ENCODE results near the gene TMEM139.

Gene TMEM139

GRCh38 chr7:143257501-143257900 lies 27.3 kb upstream of the TMEM139 start:
- DNase-seq = no peak
- H3K4me2 ChIP-seq (ENCODE audit: low read length, poor library complexity, severe bottlenecking) = no peak overlapping the region
- no peak overlapping the region for H2AK5ac ChIP-seq (ENCODE audit: low read length, severe bottlenecking)

GRCh38 chr7:143258831-143259230 lies 25.9 kb upstream of the TMEM139 start:
- 53% methylated on average over 2 of the region's 2 CpGs for WGBS
- Histone ChIP-seq H2BK5ac (ENCODE audit: low read depth, low read length, poor library complexity, severe bottlenecking) (no peak overlapping the region), H3K4me1 (ENCODE audit: control insufficient read depth, insufficient read depth, low read depth, low read length) (peaks cover under 1% of the 10 kb centered on the region)

More at GRCh38 chr7:143257501-143257900, 27.3 kb upstream of the TMEM139 start:
- H3K9me3 ChIP-seq (ENCODE audit: control insufficient read depth, low read length) = no peaks in the 10 kb centered on the region
- H3K14ac ChIP-seq (ENCODE audit: low read length in 2 of 2) = no peak overlapping the region
- H4K8ac ChIP-seq (ENCODE audit: low read length) = no peak overlapping the region
- H3K23ac ChIP-seq (ENCODE audit: low read length in 2 of 2) = no peak overlapping the region
- 88% methylated on average over 4 of the region's 5 CpGs for WGBS
- H3K79me1 ChIP-seq (replicated peaks; ENCODE audit: low read length, poor library complexity, severe bottlenecking) = no peaks in the 10 kb centered on the region
- no peak overlapping the region for H2BK12ac ChIP-seq (ENCODE audit: low read length in 2 of 2)
- H3K18ac ChIP-seq (ENCODE audit: low read depth in 1 of 2, low read length in 2 of 2) = no peak overlapping the region
- H2AFZ ChIP-seq (ENCODE audit: low read depth, low read length) = no peak overlapping the region
- H4K91ac ChIP-seq (ENCODE audit: low read length) = no peak overlapping the region
- H3K36me3 ChIP-seq (ENCODE audit: control insufficient read depth in 1 of 2, insufficient read depth in 2 of 2, low read depth in 1 of 2, low read length in 2 of 2) = no peaks in the 10 kb centered on the region
- H3K4me3 ChIP-seq (ENCODE audit: insufficient read depth in 1 of 2, low read depth in 1 of 2, low read length in 2 of 2) = no peak overlapping the region
- H2BK120ac ChIP-seq (ENCODE audit: low read depth, low read length) = no peak overlapping the region
- no peaks in the 10 kb centered on the region for H3K27me3 ChIP-seq (ENCODE audit: control insufficient read depth in 1 of 2, insufficient read depth in 1 of 2, low read length in 2 of 2)
- no peak overlapping the region for H3K27ac ChIP-seq (ENCODE audit: low read length, poor library complexity, severe bottlenecking)
- H2BK5ac ChIP-seq (ENCODE audit: low read depth, low read length, poor library complexity, severe bottlenecking) = no peak overlapping the region
- H3K4ac ChIP-seq (ENCODE audit: low read depth in 1 of 2, low read length in 2 of 2) = no peak overlapping the region
- H3K4me1 ChIP-seq (ENCODE audit: control insufficient read depth, insufficient read depth, low read depth, low read length) = no peaks in the 10 kb centered on the region
- no peak overlapping the region for H3K9ac ChIP-seq (ENCODE audit: low read length)
- H2BK15ac ChIP-seq (ENCODE audit: low read depth, poor library complexity, severe bottlenecking) = no peak overlapping the region

DNA sequence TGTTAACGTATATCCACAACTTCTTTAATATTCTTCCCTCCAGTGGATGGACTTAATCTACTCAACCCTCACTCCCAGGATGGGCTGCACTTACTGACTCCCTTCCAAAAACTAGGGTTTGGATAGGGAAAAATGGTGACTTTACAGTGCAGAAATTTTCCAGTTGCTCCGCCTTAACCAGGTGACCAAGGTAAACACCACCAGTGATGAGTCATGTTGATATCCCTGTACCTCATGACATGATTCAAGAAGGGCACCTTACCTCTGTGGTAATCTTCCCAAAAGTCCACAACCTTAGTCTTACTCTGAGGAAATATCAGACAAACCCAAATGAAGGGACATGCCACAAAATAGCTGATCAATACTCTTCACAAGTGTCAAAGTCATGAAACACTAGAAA lies 25.0 kb upstream of the TMEM139 start:
- H3K14ac ChIP-seq (ENCODE audit: low read length in 2 of 2) = no peak overlapping the region

More at GRCh38 chr7:143258831-143259230, 25.9 kb upstream of the TMEM139 start:
- H3K27me3 ChIP-seq (ENCODE audit: control insufficient read depth in 1 of 2, insufficient read depth in 1 of 2, low read length in 2 of 2) = no peaks in the 10 kb centered on the region
- H3K4me2 ChIP-seq (ENCODE audit: low read length, poor library complexity, severe bottlenecking) = no peak overlapping the region
- no peak overlapping the region for H3K4ac ChIP-seq (ENCODE audit: low read depth in 1 of 2, low read length in 2 of 2)
- no peak overlapping the region for H3K14ac ChIP-seq (ENCODE audit: low read length in 2 of 2)
- no peak overlapping the region for H3K18ac ChIP-seq (ENCODE audit: low read depth in 1 of 2, low read length in 2 of 2)
- H2BK12ac ChIP-seq (ENCODE audit: low read length in 2 of 2) = no peak overlapping the region
- DNase-seq = peak; percentile 25
- H3K9ac ChIP-seq (ENCODE audit: low read length) = no peak overlapping the region
- H2BK120ac ChIP-seq (ENCODE audit: low read depth, low read length) = no peak overlapping the region
- H2AFZ ChIP-seq (ENCODE audit: low read depth, low read length) = no peak overlapping the region
- H3K9me3 ChIP-seq (ENCODE audit: control insufficient read depth, low read length) = no peaks in the 10 kb centered on the region
- H4K8ac ChIP-seq (ENCODE audit: low read length) = no peak overlapping the region
- no peak overlapping the region for H2BK15ac ChIP-seq (ENCODE audit: low read depth, poor library complexity, severe bottlenecking)
- H3K4me3 ChIP-seq (ENCODE audit: insufficient read depth in 1 of 2, low read depth in 1 of 2, low read length in 2 of 2) = no peak overlapping the region
- no peaks in the 10 kb centered on the region for H3K36me3 ChIP-seq (ENCODE audit: control insufficient read depth in 1 of 2, insufficient read depth in 2 of 2, low read depth in 1 of 2, low read length in 2 of 2)
- no peak overlapping the region for H4K91ac ChIP-seq (ENCODE audit: low read length)
- H2AK5ac ChIP-seq (ENCODE audit: low read length, severe bottlenecking) = no peak overlapping the region
- H3K27ac ChIP-seq (ENCODE audit: low read length, poor library complexity, severe bottlenecking) = no peak overlapping the region
- H3K23ac ChIP-seq (ENCODE audit: low read length in 2 of 2) = no peak overlapping the region
- H3K79me1 ChIP-seq (replicated peaks; ENCODE audit: low read length, poor library complexity, severe bottlenecking) = peaks cover 5% of the 10 kb centered on the region

GRCh38 chr7:143261901-143262300 lies 22.9 kb upstream of the TMEM139 start:
- Histone ChIP-seq H3K4ac (ENCODE audit: low read depth in 1 of 2, low read length in 2 of 2) (no peak overlapping the region), H2AK5ac (ENCODE audit: low read length, severe bottlenecking) (no peak overlapping the region), H3K23ac (ENCODE audit: low read length in 2 of 2) (no peak overlapping the region), H3K14ac (ENCODE audit: low read length in 2 of 2) (no peak overlapping the region), H3K4me2 (ENCODE audit: low read length, poor library complexity, severe bottlenecking) (no peak overlapping the region), H2AFZ (ENCODE audit: low read depth, low read length) (no peak overlapping the region), H3K4me3 (ENCODE audit: insufficient read depth in 1 of 2, low read depth in 1 of 2, low read length in 2 of 2) (no peak overlapping the region), H4K91ac (ENCODE audit: low read length) (no peak overlapping the region), H3K9ac (ENCODE audit: low read length) (no peak overlapping the region), H2BK120ac (ENCODE audit: low read depth, low read length) (no peak overlapping the region), H3K9me3 (ENCODE audit: control insufficient read depth, low read length) (no peaks in the 10 kb centered on the region), H2BK12ac (ENCODE audit: low read length in 2 of 2) (peak overlapping the region in 1 of 2 experiments; percentile 38), H3K79me1 (replicated peaks; ENCODE audit: low read length, poor library complexity, severe bottlenecking) (peaks cover 21% of the 10 kb centered on the region), H2BK5ac (ENCODE audit: low read depth, low read length, poor library complexity, severe bottlenecking) (no peak overlapping the region), H3K18ac (ENCODE audit: low read depth in 1 of 2, low read length in 2 of 2) (no peak overlapping the region), H2BK15ac (ENCODE audit: low read depth, poor library complexity, severe bottlenecking) (no peak overlapping the region), H3K27me3 (ENCODE audit: control insufficient read depth in 1 of 2, insufficient read depth in 1 of 2, low read length in 2 of 2) (no peaks in the 10 kb centered on the region), H4K8ac (ENCODE audit: low read length) (no peak overlapping the region), H3K4me1 (ENCODE audit: control insufficient read depth, insufficient read depth, low read depth, low read length) (peaks cover 12% of the 10 kb centered on the region), H3K36me3 (ENCODE audit: control insufficient read depth in 1 of 2, insufficient read depth in 2 of 2, low read depth in 1 of 2, low read length in 2 of 2) (peaks cover 6 to 22% of the 10 kb centered on the region in 2 experiments), H3K27ac (ENCODE audit: low read length, poor library complexity, severe bottlenecking) (no peak overlapping the region)
- 71% methylated on average over 1 of the region's 1 CpG for WGBS
- no peak for DNase-seq

More for the DNA sequence above, 25.0 kb upstream of the TMEM139 start:
- Histone ChIP-seq H3K4ac (ENCODE audit: low read depth in 1 of 2, low read length in 2 of 2) (no peak overlapping the region), H4K91ac (ENCODE audit: low read length) (no peak overlapping the region), H3K23ac (ENCODE audit: low read length in 2 of 2) (no peak overlapping the region), H2BK120ac (ENCODE audit: low read depth, low read length) (no peak overlapping the region), H4K8ac (ENCODE audit: low read length) (no peak overlapping the region), H3K4me2 (ENCODE audit: low read length, poor library complexity, severe bottlenecking) (no peak overlapping the region), H3K79me1 (replicated peaks; ENCODE audit: low read length, poor library complexity, severe bottlenecking) (peaks cover 14% of the 10 kb centered on the region), H2BK12ac (ENCODE audit: low read length in 2 of 2) (no peak overlapping the region), H2AFZ (ENCODE audit: low read depth, low read length) (no peak overlapping the region), H3K9ac (ENCODE audit: low read length) (no peak overlapping the region), H3K27me3 (ENCODE audit: control insufficient read depth in 1 of 2, insufficient read depth in 1 of 2, low read length in 2 of 2) (no peaks in the 10 kb centered on the region), H2AK5ac (ENCODE audit: low read length, severe bottlenecking) (no peak overlapping the region), H3K9me3 (ENCODE audit: control insufficient read depth, low read length) (no peaks in the 10 kb centered on the region), H2BK15ac (ENCODE audit: low read depth, poor library complexity, severe bottlenecking) (no peak overlapping the region), H3K18ac (ENCODE audit: low read depth in 1 of 2, low read length in 2 of 2) (no peak overlapping the region), H3K4me1 (ENCODE audit: control insufficient read depth, insufficient read depth, low read depth, low read length) (peaks cover 8% of the 10 kb centered on the region), H3K27ac (ENCODE audit: low read length, poor library complexity, severe bottlenecking) (no peak overlapping the region), H2BK5ac (ENCODE audit: low read depth, low read length, poor library complexity, severe bottlenecking) (no peak overlapping the region), H3K4me3 (ENCODE audit: insufficient read depth in 1 of 2, low read depth in 1 of 2, low read length in 2 of 2) (no peak overlapping the region), H3K36me3 (ENCODE audit: control insufficient read depth in 1 of 2, insufficient read depth in 2 of 2, low read depth in 1 of 2, low read length in 2 of 2) (peaks cover 2 to 3% of the 10 kb centered on the region in 2 experiments)
- 100% methylated on average over 1 of the region's 2 CpGs for WGBS
- no peak for DNase-seq
